ENCODE measurements around the gene KRTAP5-2. TPM values are rescaled to one million over a fixed set of nuclear protein-coding genes. Genes with fewer than 3 reads are reported as not detected.
A peak's percentile ranks its signal among the peaks of the same experiment; 100 is the strongest.

KRTAP5-2 gene
- total and polyA plus RNA-seq, 2 experiments from 2014 or later, result not detected

- no peaks in the 10 kb centered on the region for H3K9me2 ChIP-seq (ENCODE audit: insufficient read depth)
- no peaks in the 10 kb centered on the region for H3K27me3 ChIP-seq (replicated peaks; ENCODE audit: insufficient read depth)
- H4K20me1 ChIP-seq (ENCODE audit: insufficient read depth), result no peaks in the 10 kb centered on the region
- H3K9ac ChIP-seq, result peak overlapping the region; percentile 20; the same call in 1 of the 2 replicates
- H3K9me3 ChIP-seq (ENCODE audit: low read depth), result no peaks in the 10 kb centered on the region
- H3F3A ChIP-seq (ENCODE audit: insufficient read depth), result no peaks in the 10 kb centered on the region
- WGBS, 2 experiments (ENCODE audit: low coverage in 1 of 2, low lambda C conversion rate in 2 of 2, missing lambda C conversion rate in 2 of 2), result 47 to 52% methylated on average over 26 to 29 of the region's 29 CpGs
- H3K27ac ChIP-seq, result no peak overlapping the region
- peaks cover 13% of the 10 kb centered on the region for H3K4me1 ChIP-seq (ENCODE audit: insufficient read depth)
- in situ Hi-C loops (cut with MboI), result no loop called here
- no peaks in the 10 kb centered on the region for H3K36me3 ChIP-seq (ENCODE audit: low read depth)
- 0 out of 2 replicates have a peak overlapping the region, but pooled peaks have one; percentile 9 for H2AFZ ChIP-seq
- no peak overlapping the region for H3K4me3 ChIP-seq
- DNase-seq, result peak; percentile 91
- H3K4me2 ChIP-seq (ENCODE audit: unreplicated experiment), result peak overlapping the region; percentile 15
- no peaks in the 10 kb centered on the region for H3K79me2 ChIP-seq (ENCODE audit: insufficient read depth)
- TF ChIP-seq EZH2phosphoT487 (IDR thresholded peaks at IDR 0.05; ENCODE audit: insufficient read depth, low read depth) (no peak), EZH2 (IDR thresholded peaks at IDR 0.05; ENCODE audit: insufficient read depth, poor library complexity, severe bottlenecking) (no peak)
Observed at GRCh38 chr11:1557904-1558774, 40.0 kb downstream of the KRTAP5-2 start.

- TF ChIP-seq EZH2 (IDR thresholded peaks at IDR 0.05; ENCODE audit: insufficient read depth, poor library complexity, severe bottlenecking) (no peak), EZH2phosphoT487 (IDR thresholded peaks at IDR 0.05; ENCODE audit: insufficient read depth, low read depth) (no peak)
Observed at GRCh38 chr11:1557051-1557884, 40.8 kb downstream of the KRTAP5-2 start.

GRCh38 chr11:1556278-1556902 is 41.7 kb downstream of the KRTAP5-2 start:
- Histone ChIP-seq H3K36me3 (ENCODE audit: low read depth) (no peaks in the 10 kb centered on the region), H3F3A (ENCODE audit: insufficient read depth) (no peaks in the 10 kb centered on the region), H3K4me1 (ENCODE audit: insufficient read depth) (peaks cover 13% of the 10 kb centered on the region), H4K20me1 (ENCODE audit: insufficient read depth) (no peaks in the 10 kb centered on the region), H3K9me2 (ENCODE audit: insufficient read depth) (no peaks in the 10 kb centered on the region), H3K9me3 (ENCODE audit: low read depth) (no peaks in the 10 kb centered on the region), H3K79me2 (ENCODE audit: insufficient read depth) (no peaks in the 10 kb centered on the region), H3K27me3 (replicated peaks; ENCODE audit: insufficient read depth) (0 out of 2 replicates have a peak, but pooled peaks cover 6% of the 10 kb centered on the region), H3K27ac (no peak overlapping the region), H2AFZ (no peak overlapping the region), H3K9ac (no peak overlapping the region), H3K4me2 (ENCODE audit: unreplicated experiment) (no peak overlapping the region), H3K4me3 (no peak overlapping the region)
- 79 to 89% methylated on average over 19 to 63 of the region's 63 CpGs for WGBS, 2 experiments (ENCODE audit: low coverage in 1 of 2, low lambda C conversion rate in 2 of 2, missing lambda C conversion rate in 2 of 2)
- TF ChIP-seq EZH2 (IDR thresholded peaks at IDR 0.05; ENCODE audit: insufficient read depth, poor library complexity, severe bottlenecking) (no peak), EZH2phosphoT487 (IDR thresholded peaks at IDR 0.05; ENCODE audit: insufficient read depth, low read depth) (no peak)
- in situ Hi-C loops (cut with MboI), result no loop called here
- no peak for DNase-seq

More at GRCh38 chr11:1557051-1557884, 40.8 kb downstream of the KRTAP5-2 start:
- WGBS, 2 experiments (ENCODE audit: low coverage in 1 of 2, low lambda C conversion rate in 2 of 2, missing lambda C conversion rate in 2 of 2), result 94 to 95% methylated on average over 44 to 74 of the region's 74 CpGs
- no peaks in the 10 kb centered on the region for H3K79me2 ChIP-seq (ENCODE audit: insufficient read depth)
- in situ Hi-C loops (cut with MboI), result no loop called here
- no peak overlapping the region for H2AFZ ChIP-seq
- H3K4me3 ChIP-seq, result no peak overlapping the region
- H3K27me3 ChIP-seq (replicated peaks; ENCODE audit: insufficient read depth), result 0 out of 2 replicates have a peak, but pooled peaks cover 6% of the 10 kb centered on the region
- DNase-seq, result no peak
- H3K27ac ChIP-seq, result no peak overlapping the region
- H3K9me3 ChIP-seq (ENCODE audit: low read depth), result no peaks in the 10 kb centered on the region
- no peaks in the 10 kb centered on the region for H3F3A ChIP-seq (ENCODE audit: insufficient read depth)
- H3K36me3 ChIP-seq (ENCODE audit: low read depth), result no peaks in the 10 kb centered on the region
- H3K4me1 ChIP-seq (ENCODE audit: insufficient read depth), result peaks cover 13% of the 10 kb centered on the region
- no peak overlapping the region for H3K9ac ChIP-seq
- no peaks in the 10 kb centered on the region for H3K9me2 ChIP-seq (ENCODE audit: insufficient read depth)
- H3K4me2 ChIP-seq (ENCODE audit: unreplicated experiment), result no peak overlapping the region
- H4K20me1 ChIP-seq (ENCODE audit: insufficient read depth), result no peaks in the 10 kb centered on the region

GRCh38 chr11:1555713-1556153 is 42.4 kb downstream of the KRTAP5-2 start:
- H3K9me2 ChIP-seq (ENCODE audit: insufficient read depth), result no peaks in the 10 kb centered on the region
- no peaks in the 10 kb centered on the region for H4K20me1 ChIP-seq (ENCODE audit: insufficient read depth)
- H2AFZ ChIP-seq, result no peak overlapping the region
- in situ Hi-C loops (cut with MboI), result no loop called here
- H3K9me3 ChIP-seq (ENCODE audit: low read depth), result no peaks in the 10 kb centered on the region
- H3K4me1 ChIP-seq (ENCODE audit: insufficient read depth), result peaks cover 13% of the 10 kb centered on the region
- H3K27ac ChIP-seq, result no peak overlapping the region
- no peak for TF ChIP-seq EZH2 (IDR thresholded peaks at IDR 0.05; ENCODE audit: insufficient read depth, poor library complexity, severe bottlenecking)
- TF ChIP-seq EZH2phosphoT487 (IDR thresholded peaks at IDR 0.05; ENCODE audit: insufficient read depth, low read depth), result no peak
- H3K27me3 ChIP-seq (replicated peaks; ENCODE audit: insufficient read depth), result 0 out of 2 replicates have a peak, but pooled peaks cover 6% of the 10 kb centered on the region
- H3K79me2 ChIP-seq (ENCODE audit: insufficient read depth), result no peaks in the 10 kb centered on the region
- no peak overlapping the region for H3K4me3 ChIP-seq
- H3K36me3 ChIP-seq (ENCODE audit: low read depth), result no peaks in the 10 kb centered on the region
- H3K9ac ChIP-seq, result no peak overlapping the region
- DNase-seq, result no peak
- WGBS, 2 experiments (ENCODE audit: low coverage in 1 of 2, low lambda C conversion rate in 2 of 2, missing lambda C conversion rate in 2 of 2), result 83 to 89% methylated on average over 8 to 9 of the region's 9 CpGs
- no peaks in the 10 kb centered on the region for H3F3A ChIP-seq (ENCODE audit: insufficient read depth)
- H3K4me2 ChIP-seq (ENCODE audit: unreplicated experiment), result no peak overlapping the region
